ENCODE data around the gene CXCL1. TPM values are rescaled to one million over a fixed set of nuclear protein-coding genes. Genes with fewer than 3 reads are reported as not detected.

CXCL1 gene
- total and polyA plus RNA-seq, 9 donors, result 0.40 to 28.5 (median 1.5) TPM

DNA sequence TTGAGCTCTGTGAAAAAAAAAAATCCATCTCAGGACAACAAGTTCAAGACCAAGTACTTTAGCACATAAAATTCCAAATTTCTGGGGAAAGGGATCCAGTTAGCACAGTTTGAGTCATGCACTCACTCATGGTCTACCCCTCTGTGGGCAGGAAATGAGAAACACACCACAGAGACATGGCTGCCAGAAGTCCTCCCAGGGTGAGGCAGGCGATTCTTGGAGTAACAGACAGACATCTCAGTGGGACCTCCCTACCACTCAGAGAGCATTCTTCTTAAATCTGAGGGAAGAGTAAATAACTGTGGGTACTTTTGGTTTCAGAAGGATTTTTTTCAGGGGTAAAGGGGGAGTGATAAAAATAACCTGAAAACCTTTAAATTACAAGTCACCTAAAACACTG, 14.1 kb downstream of the CXCL1 start:
- Histone ChIP-seq H3K4me1 (ENCODE audit: insufficient read depth) (no peaks in the 10 kb centered on the region), H3K36me3 (no peaks in the 10 kb centered on the region), H3K27me3 (no peaks in the 10 kb centered on the region), H3K4me3 (no peak overlapping the region), H3K9me3 (no peaks in the 10 kb centered on the region), H3K27ac (no peak overlapping the region)
- DNase-seq, result no peak
- intact Hi-C loops (cut with DNase I), result no loop called here
- WGBS, 3 donors, result 57 to 76% (median 60%) methylated on average over 1 of the region's 1 CpG
- TF ChIP-seq, protein P1, sequence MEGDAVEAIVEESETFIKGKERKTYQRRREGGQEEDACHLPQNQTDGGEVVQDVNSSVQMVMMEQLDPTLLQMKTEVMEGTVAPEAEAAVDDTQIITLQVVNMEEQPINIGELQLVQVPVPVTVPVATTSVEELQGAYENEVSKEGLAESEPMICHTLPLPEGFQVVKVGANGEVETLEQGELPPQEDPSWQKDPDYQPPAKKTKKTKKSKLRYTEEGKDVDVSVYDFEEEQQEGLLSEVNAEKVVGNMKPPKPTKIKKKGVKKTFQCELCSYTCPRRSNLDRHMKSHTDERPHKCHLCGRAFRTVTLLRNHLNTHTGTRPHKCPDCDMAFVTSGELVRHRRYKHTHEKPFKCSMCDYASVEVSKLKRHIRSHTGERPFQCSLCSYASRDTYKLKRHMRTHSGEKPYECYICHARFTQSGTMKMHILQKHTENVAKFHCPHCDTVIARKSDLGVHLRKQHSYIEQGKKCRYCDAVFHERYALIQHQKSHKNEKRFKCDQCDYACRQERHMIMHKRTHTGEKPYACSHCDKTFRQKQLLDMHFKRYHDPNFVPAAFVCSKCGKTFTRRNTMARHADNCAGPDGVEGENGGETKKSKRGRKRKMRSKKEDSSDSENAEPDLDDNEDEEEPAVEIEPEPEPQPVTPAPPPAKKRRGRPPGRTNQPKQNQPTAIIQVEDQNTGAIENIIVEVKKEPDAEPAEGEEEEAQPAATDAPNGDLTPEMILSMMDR (IDR thresholded peaks at IDR 0.05), result no peak
- no peak for TF ChIP-seq EP300 (IDR thresholded peaks at IDR 0.05)
- no peak for TF ChIP-seq POLR2A (IDR thresholded peaks at IDR 0.05)

DNA sequence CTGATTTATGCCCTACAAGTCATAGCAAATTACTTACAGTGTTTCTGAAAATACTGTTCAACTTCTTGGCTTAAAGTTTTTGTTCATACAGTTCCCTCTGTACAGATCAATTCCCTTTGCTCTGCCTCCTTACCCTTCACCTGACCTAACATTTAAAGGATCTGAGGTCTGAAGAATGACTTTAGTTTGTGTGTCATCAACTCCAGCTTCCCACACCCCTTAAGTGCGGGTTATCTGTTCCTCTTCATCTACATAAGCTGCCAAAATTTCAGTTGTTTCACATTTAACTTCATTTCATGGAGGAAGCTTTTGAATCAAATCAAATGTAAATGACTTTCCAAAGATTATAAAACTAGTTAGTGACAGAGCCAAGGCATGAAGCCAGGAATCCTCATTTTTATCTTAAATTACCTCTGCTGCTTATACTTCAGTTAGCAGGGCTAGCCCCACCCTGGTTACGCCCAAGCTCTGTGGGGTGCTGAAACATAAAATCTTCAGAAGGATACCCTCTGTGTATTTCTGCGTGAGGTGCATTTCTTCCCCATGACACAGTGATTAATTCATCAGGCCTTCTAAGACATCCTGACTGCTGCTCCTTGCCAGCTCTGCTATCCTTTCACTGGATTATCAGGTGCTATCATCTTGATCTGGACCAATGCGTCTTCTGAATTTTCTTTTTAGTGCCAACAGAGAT, 16.5 kb downstream of the CXCL1 start:
- Histone ChIP-seq H3K36me3 (no peaks in the 10 kb centered on the region), H3K9me3 (no peaks in the 10 kb centered on the region), H3K4me3 (no peak overlapping the region), H3K4me1 (ENCODE audit: insufficient read depth) (no peaks in the 10 kb centered on the region), H3K27ac (no peak overlapping the region), H3K27me3 (no peaks in the 10 kb centered on the region)
- WGBS, 3 donors, result 84 to 90% (median 87%) methylated on average over 4 of the region's 4 CpGs
- TF ChIP-seq, protein P1 (IDR thresholded peaks at IDR 0.05), result no peak
- TF ChIP-seq POLR2A (IDR thresholded peaks at IDR 0.05) (no peak), EP300 (IDR thresholded peaks at IDR 0.05) (no peak)
- DNase-seq, result no peak
- intact Hi-C loops (cut with DNase I), result no loop called here

DNA sequence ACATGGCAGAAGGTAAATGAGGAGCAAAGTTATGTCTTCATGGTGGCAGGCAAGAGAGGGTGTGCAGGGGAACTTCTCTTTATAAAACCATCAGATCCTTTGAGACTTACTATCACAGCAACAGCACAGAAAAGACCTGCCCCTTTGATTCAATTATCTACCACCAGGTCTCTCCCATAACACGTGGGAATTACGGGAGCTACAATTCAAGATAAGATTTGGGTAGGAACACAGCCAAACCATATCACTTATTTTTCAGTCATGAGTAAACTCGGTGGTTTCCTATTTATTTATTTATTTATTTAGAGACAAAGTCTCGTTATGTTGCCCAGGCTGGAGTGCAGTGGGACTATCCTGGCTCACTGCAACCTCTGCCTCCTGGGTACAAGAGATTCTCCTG, 22.1 kb downstream of the CXCL1 start:
- H3K4me1 ChIP-seq (ENCODE audit: insufficient read depth), result no peaks in the 10 kb centered on the region
- TF ChIP-seq EP300 (IDR thresholded peaks at IDR 0.05), result no peak
- TF ChIP-seq POLR2A (IDR thresholded peaks at IDR 0.05), result no peak
- TF ChIP-seq, protein P1 (IDR thresholded peaks at IDR 0.05), result no peak
- H3K36me3 ChIP-seq, result no peaks in the 10 kb centered on the region
- intact Hi-C loops (cut with DNase I), result no loop called here
- WGBS, 3 donors, result 41 to 51% (median 47%) methylated on average over 4 of the region's 4 CpGs
- no peaks in the 10 kb centered on the region for H3K27me3 ChIP-seq
- no peak for DNase-seq
- no peaks in the 10 kb centered on the region for H3K9me3 ChIP-seq
- no peak overlapping the region for H3K4me3 ChIP-seq
- H3K27ac ChIP-seq, result no peak overlapping the region

DNA sequence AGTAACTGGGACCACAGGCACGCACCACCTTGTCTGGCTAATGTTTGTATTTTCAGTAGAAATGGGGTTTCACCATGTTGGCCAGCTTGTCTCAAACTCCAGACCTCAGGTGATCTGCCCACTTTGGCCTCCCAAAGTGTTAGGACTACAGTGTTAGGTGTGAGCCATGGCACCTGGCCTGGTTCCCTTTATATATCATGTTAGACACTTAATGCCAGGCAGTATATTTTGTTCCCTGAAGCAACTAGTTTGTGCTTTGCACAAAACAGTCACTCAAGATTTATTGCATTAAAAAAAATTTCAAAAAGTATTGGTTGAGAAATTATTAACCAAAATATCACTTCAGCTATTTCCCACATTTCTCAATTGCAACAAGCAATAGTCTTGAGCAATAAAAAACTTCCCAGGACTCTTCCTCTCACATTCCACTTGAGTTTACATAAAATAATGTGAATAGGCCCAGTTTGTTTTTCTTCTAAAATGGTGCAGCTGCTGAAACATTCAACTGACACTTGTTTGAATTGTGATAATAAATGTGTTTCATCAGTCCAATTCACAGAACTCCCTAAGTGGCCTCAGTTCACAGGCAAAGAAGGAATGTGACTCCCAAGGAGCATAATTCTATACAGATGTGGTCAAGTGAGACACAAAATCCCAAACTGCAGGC, 22.7 kb downstream of the CXCL1 start:
- DNase-seq, result no peak
- intact Hi-C loops (cut with DNase I), result no loop called here
- H3K4me3 ChIP-seq, result no peak overlapping the region
- H3K9me3 ChIP-seq, result no peaks in the 10 kb centered on the region
- no peaks in the 10 kb centered on the region for H3K4me1 ChIP-seq (ENCODE audit: insufficient read depth)
- WGBS, 3 donors, result 89 to 100% (median 98%) methylated on average over 1 of the region's 1 CpG
- no peaks in the 10 kb centered on the region for H3K36me3 ChIP-seq
- H3K27ac ChIP-seq, result no peak overlapping the region
- TF ChIP-seq, protein P1 (IDR thresholded peaks at IDR 0.05), result no peak
- TF ChIP-seq EP300 (IDR thresholded peaks at IDR 0.05), result no peak
- TF ChIP-seq POLR2A (IDR thresholded peaks at IDR 0.05), result no peak
- H3K27me3 ChIP-seq, result no peaks in the 10 kb centered on the region

All from ovary (tissue), 9 donors.